Adipose tissue (tissue), 3 donors: ENCODE data around the gene GPR26. TPM values are rescaled to one million over a fixed set of nuclear protein-coding genes. Genes with fewer than 3 reads are reported as not detected.

Experiments
- H3K27ac ChIP-seq: one replicate; pipeline ENCODE4 v1.5.1; 2013; ENCODE audit warnings: low read depth, low read length
- WGBS, 3 donors: extraction: QIAGEN DNeasy Blood & Tissue Kit; methylation state at CpG; one replicate each; pipeline ENCODE4 v1.1.7; 2013; 5-methylcytosine and 5-hydroxymethylcytosine counted together
- polyA plus RNA-seq, 3 donors: library from polyadenylated mRNA; stranded (reverse); fragments of 200-250 nt; gene quantifications; one replicate each; pipeline ENCODE4 v1.2.3, GENCODE V29; 2013
- donor health status: healthy with polysubstance abuse.
- donor health status: Bipolar disorder and iron deficiency.
- donor health status: healthy.

Gene GPR26
- polyA plus RNA-seq = under 1 TPM in 1 of 3 donors, not detected in 2; under 0.01 TPM

GRCh38 chr10:123666318-123667236 is at the start of gene GPR26:
Gene GPR26 (plus strand): TSS chr10:123666355. CDS start chr10:123666408, 53 bp downstream.
- WGBS, 3 donors = 34 to 39% (median 34%) methylated on average over 98 to 101 of the region's 101 CpGs
- H3K27ac ChIP-seq = no peak within 1 kb of the TSS

- H3K27ac ChIP-seq = no peak overlapping the region
These were observed 47.9 kb upstream of the GPR26 start for GRCh38 chr10:123618224-123618623.

- 79 to 89% (median 84%) methylated on average over 8 of the region's 8 CpGs for whole genome bisulfite sequencing, 3 donors
- H3K27ac ChIP-seq = no peak overlapping the region
These were observed 46.9 kb upstream of the GPR26 start for GRCh38 chr10:123619067-123619855.

GRCh38 chr10:123620621-123621020 is 45.5 kb upstream of the GPR26 start:
- 44 to 77% (median 70%) methylated on average over 9 of the region's 9 CpGs for WGBS, 3 donors

GRCh38 chr10:123621492-123621891 is 44.7 kb upstream of the GPR26 start:
- WGBS, 3 donors = 66 to 72% (median 67%) methylated on average over 2 of the region's 2 CpGs

More at GRCh38 chr10:123620621-123621020, 45.5 kb upstream of the GPR26 start:
- H3K27ac ChIP-seq = no peak overlapping the region

GRCh38 chr10:123621916-123622315 is 44.2 kb upstream of the GPR26 start:
- 56 to 70% (median 68%) methylated on average over 2 of the region's 2 CpGs for WGBS, 3 donors
- H3K27ac ChIP-seq = no peak overlapping the region

More at GRCh38 chr10:123621492-123621891, 44.7 kb upstream of the GPR26 start:
- H3K27ac ChIP-seq = no peak overlapping the region

GRCh38 chr10:123622381-123622780 is 43.8 kb upstream of the GPR26 start:
- H3K27ac ChIP-seq = no peak overlapping the region
- 51 to 87% (median 72%) methylated on average over 2 to 3 of the region's 3 CpGs for WGBS, 3 donors

- H3K27ac ChIP-seq = no peak overlapping the region
- WGBS, 3 donors = 70 to 79% (median 71%) methylated on average over 2 of the region's 2 CpGs
These were observed 42.1 kb upstream of the GPR26 start for GRCh38 chr10:123624086-123624485.

- H3K27ac ChIP-seq = no peak overlapping the region
- 84 to 92% (median 90%) methylated on average over 3 of the region's 3 CpGs for WGBS, 3 donors
These were observed 33.0 kb upstream of the GPR26 start for GRCh38 chr10:123633106-123633505.

GRCh38 chr10:123633636-123634035 is 32.5 kb upstream of the GPR26 start:
- WGBS, 3 donors = 45 to 64% (median 60%) methylated on average over 5 of the region's 5 CpGs
- H3K27ac ChIP-seq = no peak overlapping the region

GRCh38 chr10:123634221-123634620 is 31.9 kb upstream of the GPR26 start:
- H3K27ac ChIP-seq = no peak overlapping the region
- WGBS, 3 donors = 77 to 94% (median 87%) methylated on average over 6 of the region's 6 CpGs

- no peak overlapping the region for H3K27ac ChIP-seq
- WGBS, 3 donors = 72 to 84% (median 77%) methylated on average over 5 of the region's 5 CpGs
These were observed 31.0 kb upstream of the GPR26 start for GRCh38 chr10:123635131-123635530.

GRCh38 chr10:123635745-123636144 is 30.4 kb upstream of the GPR26 start:
- H3K27ac ChIP-seq = no peak overlapping the region
- 25 to 36% (median 29%) methylated on average over 2 of the region's 2 CpGs for WGBS, 3 donors

GRCh38 chr10:123636598-123637325 is 29.4 kb upstream of the GPR26 start:
- 67 to 83% (median 79%) methylated on average over 8 of the region's 8 CpGs for WGBS, 3 donors
- H3K27ac ChIP-seq = no peak overlapping the region

GRCh38 chr10:123637326-123637880 is 28.8 kb upstream of the GPR26 start:
- no peak overlapping the region for H3K27ac ChIP-seq
- WGBS, 3 donors = 52 to 65% (median 62%) methylated on average over 6 of the region's 6 CpGs

- H3K27ac ChIP-seq = no peak overlapping the region
These were observed 27.0 kb upstream of the GPR26 start for GRCh38 chr10:123639131-123639530.

GRCh38 chr10:123640016-123640535 is 26.1 kb upstream of the GPR26 start:
- 29 to 60% (median 53%) methylated on average over 3 of the region's 3 CpGs for WGBS, 3 donors
- no peak overlapping the region for H3K27ac ChIP-seq

More at GRCh38 chr10:123639131-123639530, 27.0 kb upstream of the GPR26 start:
- 61 to 75% (median 75%) methylated on average over 3 of the region's 3 CpGs for WGBS, 3 donors

GRCh38 chr10:123642293-123642692 is 23.9 kb upstream of the GPR26 start:
- 24 to 41% (median 32%) methylated on average over 4 of the region's 4 CpGs for WGBS, 3 donors
- no peak overlapping the region for H3K27ac ChIP-seq
